WTC11 (cell line): ENCODE results near the gene LHX5. TPM values are rescaled to one million over a fixed set of nuclear protein-coding genes. Genes with fewer than 3 reads are reported as not detected.

Experiments
- ATAC-seq: fragments of 200-7000 bp; cut with Tn5 transposase; 2 replicates; pipeline ENCODE4 v1.10.0; 2021; ENCODE audit warnings: mild to moderate bottlenecking, moderate library complexity
- CTCF ChIA-PET: fragments of 300-600 bp; sonication (Branson Sonifier 250); formaldehyde crosslinking; loops from one replicate; lab custom pipeline; 2021; ENCODE audit warnings: antibody characterized with exemption; lab: Charles Lee
- POLR2A ChIA-PET: fragments of 350-600 bp; sonication (Branson Sonifier 250); formaldehyde crosslinking; loops from one replicate; lab custom pipeline; 2021; ENCODE audit warnings: antibody characterized with exemption; lab: Charles Lee
- DNase-seq: peaks from one replicate; pipeline ENCODE4 v3.0.0; 2021; ENCODE audit warnings: low spot score
- H3K27ac Mint-ChIP-seq: 2 replicates; pipeline ENCODE4 v1.8.0; 2021; ENCODE audit warnings: mixed read lengths
- H3K27me3 Mint-ChIP-seq: 2 replicates; pipeline ENCODE4 v1.8.0; 2021; ENCODE audit warnings: low read depth, mild to moderate bottlenecking, moderate library complexity, mixed read lengths
- H3K36me3 Mint-ChIP-seq: 2 replicates; pipeline ENCODE4 v1.8.0; 2021; ENCODE audit warnings: mixed read lengths
- H3K4me1 Mint-ChIP-seq: 2 replicates; pipeline ENCODE4 v1.8.0; 2022; ENCODE audit warnings: mixed read lengths
- H3K4me3 Mint-ChIP-seq: 2 replicates; pipeline ENCODE4 v1.8.0; 2021; ENCODE audit warnings: mild to moderate bottlenecking, moderate library complexity, mixed read lengths
- H3K9me3 Mint-ChIP-seq: 2 replicates; pipeline ENCODE4 v1.8.0; 2021; ENCODE audit warnings: mixed read lengths
- IRF2 ChIP-seq: sonication (generic); formaldehyde crosslinking; IDR thresholded peaks from 2 replicates; pipeline ENCODE4 v1.8.0; 2022; ENCODE audit warnings: low read depth, missing genetic modification reagents, borderline replicate concordance
- NFATC4 ChIP-seq: fragments of 250-450 bp; sonication (Bioruptor Pico); IDR thresholded peaks from 2 replicates; pipeline ENCODE4 v1.9.0; 2021; ENCODE audit warnings: mild to moderate bottlenecking
- NFE2L1 ChIP-seq: sonication (generic); formaldehyde crosslinking; IDR thresholded peaks from 2 replicates; pipeline ENCODE4 v1.8.1; 2023; ENCODE audit warnings: missing genetic modification reagents
- NR1H2 ChIP-seq: sonication (generic); formaldehyde crosslinking; IDR thresholded peaks from 2 replicates; pipeline ENCODE4 v1.9.0; 2021; ENCODE audit warnings: mild to moderate bottlenecking, moderate library complexity, missing genetic modification reagents
- SMAD3 ChIP-seq: sonication (generic); formaldehyde crosslinking; IDR thresholded peaks from 2 replicates; pipeline ENCODE4 v1.8.0; 2022; ENCODE audit warnings: missing genetic modification reagents, mild to moderate bottlenecking, borderline replicate concordance
- SOX15 ChIP-seq: fragments of 250-450 bp; sonication (Bioruptor Pico); IDR thresholded peaks from 2 replicates; pipeline ENCODE4 v1.9.0; 2021; ENCODE audit warnings: mild to moderate bottlenecking
- TP53 ChIP-seq: sonication (generic); formaldehyde crosslinking; IDR thresholded peaks from 2 replicates; pipeline ENCODE4 v1.8.1; 2023; ENCODE audit warnings: mild to moderate bottlenecking, missing genetic modification reagents
- ZBTB21 ChIP-seq: sonication (generic); formaldehyde crosslinking; IDR thresholded peaks from 2 replicates; pipeline ENCODE4 v1.8.1; 2023; ENCODE audit warnings: mild to moderate bottlenecking, missing genetic modification reagents, borderline replicate concordance
- ZNF423 ChIP-seq: fragments of 250-450 bp; sonication (Bioruptor Pico); IDR thresholded peaks from 2 replicates; pipeline ENCODE4 v2.1.2; 2022; ENCODE audit warnings: mild to moderate bottlenecking, moderate library complexity
- total RNA-seq: library from RNA; stranded (reverse); gene quantifications from 3 replicates; pipeline ENCODE4 v1.2.3, GENCODE V29; 2021
- TF ChIP-seq, protein P1 (sequence below): sonication (generic); formaldehyde crosslinking; IDR thresholded peaks from 2 replicates; pipeline ENCODE4 v1.8.0; 2023; ENCODE audit warnings: missing genetic modification reagents
- TF ChIP-seq, protein P2 (sequence below): fragments of 250-450 bp; sonication (Bioruptor Pico); IDR thresholded peaks from 2 replicates; pipeline ENCODE4 v1.9.0; 2021; ENCODE audit warnings: mild to moderate bottlenecking, borderline replicate concordance
- TF ChIP-seq, protein P3 (sequence below): sonication (generic); formaldehyde crosslinking; IDR thresholded peaks from 2 replicates; pipeline ENCODE4 v1.8.1; 2023; ENCODE audit warnings: mild to moderate bottlenecking, missing genetic modification reagents
- TF ChIP-seq, protein P4 (sequence below): sonication (generic); formaldehyde crosslinking; IDR thresholded peaks from 2 replicates; pipeline ENCODE4 v1.8.1; 2023; ENCODE audit warnings: mild to moderate bottlenecking, missing genetic modification reagents, borderline replicate concordance
- TF ChIP-seq, protein P5 (sequence below): fragments of 250-450 bp; sonication (Bioruptor Pico); IDR thresholded peaks from 2 replicates; pipeline ENCODE4 v2.1.2; 2022; ENCODE audit warnings: mild to moderate bottlenecking, moderate library complexity
- TF ChIP-seq, protein P6 (sequence below): sonication (generic); formaldehyde crosslinking; IDR thresholded peaks from 2 replicates; pipeline ENCODE4 v1.8.0; 2022; ENCODE audit warnings: mild to moderate bottlenecking, missing genetic modification reagents
- TF ChIP-seq, protein P7 (sequence below): sonication (generic); formaldehyde crosslinking; IDR thresholded peaks from 2 replicates; pipeline ENCODE4 v1.8.1; 2023; ENCODE audit warnings: mild to moderate bottlenecking, missing genetic modification reagents, moderate library complexity

LHX5 gene
- total RNA-seq, 1 experiment from 2014 or later, result 3.0 TPM

DNA sequence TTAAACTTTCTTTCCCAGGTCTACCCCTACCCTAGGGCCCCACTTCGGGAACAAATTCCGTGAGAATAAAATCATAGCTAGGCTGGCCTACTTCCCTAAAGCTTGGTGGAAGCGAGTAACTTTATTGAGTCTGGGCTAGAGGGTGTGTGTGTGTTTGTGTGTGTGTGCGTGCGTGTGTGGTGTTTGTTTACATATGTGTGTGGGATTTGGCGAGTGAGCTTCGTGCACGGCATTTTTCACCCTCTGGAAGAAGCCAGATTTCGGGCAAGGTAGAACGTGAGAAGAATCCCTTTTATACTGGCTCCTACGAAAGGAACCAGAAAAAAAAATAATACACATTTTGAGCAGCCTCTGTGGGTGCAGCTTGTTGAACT, 7.5 kb upstream of the LHX5 start:
- Mint-ChIP-seq H3K4me3 (peak overlapping the region; percentile 76), H3K27me3 (peaks cover 96% of the 10 kb centered on the region), H3K9me3 (no peaks in the 10 kb centered on the region), H3K27ac (no peak overlapping the region), H3K36me3 (no peaks in the 10 kb centered on the region), H3K4me1 (peaks cover 74% of the 10 kb centered on the region)
- TF ChIP-seq, protein P1, sequence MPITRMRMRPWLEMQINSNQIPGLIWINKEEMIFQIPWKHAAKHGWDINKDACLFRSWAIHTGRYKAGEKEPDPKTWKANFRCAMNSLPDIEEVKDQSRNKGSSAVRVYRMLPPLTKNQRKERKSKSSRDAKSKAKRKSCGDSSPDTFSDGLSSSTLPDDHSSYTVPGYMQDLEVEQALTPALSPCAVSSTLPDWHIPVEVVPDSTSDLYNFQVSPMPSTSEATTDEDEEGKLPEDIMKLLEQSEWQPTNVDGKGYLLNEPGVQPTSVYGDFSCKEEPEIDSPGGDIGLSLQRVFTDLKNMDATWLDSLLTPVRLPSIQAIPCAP (CRISPR knock-in tag), result no peak
- no peak for TF ChIP-seq IRF2 (CRISPR knock-in tag)
- TF ChIP-seq NFATC4 (CRISPR knock-in tag), result no peak
- no peak for TF ChIP-seq ZNF423 (CRISPR knock-in tag)
- TF ChIP-seq, protein P2, sequence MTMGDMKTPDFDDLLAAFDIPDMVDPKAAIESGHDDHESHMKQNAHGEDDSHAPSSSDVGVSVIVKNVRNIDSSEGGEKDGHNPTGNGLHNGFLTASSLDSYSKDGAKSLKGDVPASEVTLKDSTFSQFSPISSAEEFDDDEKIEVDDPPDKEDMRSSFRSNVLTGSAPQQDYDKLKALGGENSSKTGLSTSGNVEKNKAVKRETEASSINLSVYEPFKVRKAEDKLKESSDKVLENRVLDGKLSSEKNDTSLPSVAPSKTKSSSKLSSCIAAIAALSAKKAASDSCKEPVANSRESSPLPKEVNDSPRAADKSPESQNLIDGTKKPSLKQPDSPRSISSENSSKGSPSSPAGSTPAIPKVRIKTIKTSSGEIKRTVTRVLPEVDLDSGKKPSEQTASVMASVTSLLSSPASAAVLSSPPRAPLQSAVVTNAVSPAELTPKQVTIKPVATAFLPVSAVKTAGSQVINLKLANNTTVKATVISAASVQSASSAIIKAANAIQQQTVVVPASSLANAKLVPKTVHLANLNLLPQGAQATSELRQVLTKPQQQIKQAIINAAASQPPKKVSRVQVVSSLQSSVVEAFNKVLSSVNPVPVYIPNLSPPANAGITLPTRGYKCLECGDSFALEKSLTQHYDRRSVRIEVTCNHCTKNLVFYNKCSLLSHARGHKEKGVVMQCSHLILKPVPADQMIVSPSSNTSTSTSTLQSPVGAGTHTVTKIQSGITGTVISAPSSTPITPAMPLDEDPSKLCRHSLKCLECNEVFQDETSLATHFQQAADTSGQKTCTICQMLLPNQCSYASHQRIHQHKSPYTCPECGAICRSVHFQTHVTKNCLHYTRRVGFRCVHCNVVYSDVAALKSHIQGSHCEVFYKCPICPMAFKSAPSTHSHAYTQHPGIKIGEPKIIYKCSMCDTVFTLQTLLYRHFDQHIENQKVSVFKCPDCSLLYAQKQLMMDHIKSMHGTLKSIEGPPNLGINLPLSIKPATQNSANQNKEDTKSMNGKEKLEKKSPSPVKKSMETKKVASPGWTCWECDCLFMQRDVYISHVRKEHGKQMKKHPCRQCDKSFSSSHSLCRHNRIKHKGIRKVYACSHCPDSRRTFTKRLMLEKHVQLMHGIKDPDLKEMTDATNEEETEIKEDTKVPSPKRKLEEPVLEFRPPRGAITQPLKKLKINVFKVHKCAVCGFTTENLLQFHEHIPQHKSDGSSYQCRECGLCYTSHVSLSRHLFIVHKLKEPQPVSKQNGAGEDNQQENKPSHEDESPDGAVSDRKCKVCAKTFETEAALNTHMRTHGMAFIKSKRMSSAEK (CRISPR knock-in tag), result no peak
- POLR2A ChIA-PET, result interaction anchor here (0.7 kb wide), 1 partner anchor 1815 kb away, joined by 3 read pairs; no protein-coding TSS in a partner anchor
- no peak for ATAC-seq
- CTCF ChIA-PET, result interaction anchor here (0.7 to 9.2 kb wide), 3 partner anchors 10 to 243 kb away, joined by 3 to 92 read pairs (median 3); no protein-coding TSS in a partner anchor
- no peak for DNase-seq

DNA sequence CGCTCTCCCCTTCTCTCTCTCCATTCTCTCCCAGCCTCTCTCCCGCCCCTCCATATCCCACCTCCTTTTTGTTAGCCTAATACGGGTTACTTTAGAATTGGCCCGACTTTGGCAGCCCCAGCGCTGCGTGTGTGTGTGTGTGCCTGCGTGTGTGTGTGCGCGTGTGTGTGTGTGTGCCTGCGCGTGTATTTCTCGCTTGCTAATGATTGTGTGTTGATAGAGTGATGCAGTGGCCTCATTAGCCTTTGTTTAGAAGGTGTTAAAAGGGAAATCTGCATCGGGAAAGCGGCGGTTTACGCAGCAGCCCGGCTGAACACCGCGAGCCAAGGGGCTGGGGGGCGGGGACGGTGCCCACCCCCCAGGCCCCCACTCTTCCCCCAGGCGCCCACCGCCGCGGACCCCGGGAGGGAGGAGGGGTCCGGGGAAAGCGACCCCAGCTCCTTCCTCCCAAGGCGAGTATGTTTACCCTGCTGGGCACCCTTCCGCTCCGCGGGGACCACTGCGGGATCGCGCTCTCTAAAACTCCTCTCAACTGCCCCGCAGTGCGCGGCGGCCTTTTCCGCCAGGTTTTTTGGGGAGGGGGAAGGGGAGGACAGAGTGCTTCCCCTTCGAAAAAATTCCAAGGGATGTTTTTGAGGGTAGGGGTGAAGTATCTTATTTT, 6.8 kb upstream of the LHX5 start:
- ATAC-seq (no peak), DNase-seq (peak; percentile 51)
- Mint-ChIP-seq H3K27ac (no peak overlapping the region), H3K9me3 (no peaks in the 10 kb centered on the region), H3K27me3 (peaks cover 96% of the 10 kb centered on the region), H3K4me3 (peak overlapping the region; percentile 76), H3K4me1 (peaks cover 73% of the 10 kb centered on the region), H3K36me3 (no peaks in the 10 kb centered on the region)
- TF ChIP-seq, protein P3, sequence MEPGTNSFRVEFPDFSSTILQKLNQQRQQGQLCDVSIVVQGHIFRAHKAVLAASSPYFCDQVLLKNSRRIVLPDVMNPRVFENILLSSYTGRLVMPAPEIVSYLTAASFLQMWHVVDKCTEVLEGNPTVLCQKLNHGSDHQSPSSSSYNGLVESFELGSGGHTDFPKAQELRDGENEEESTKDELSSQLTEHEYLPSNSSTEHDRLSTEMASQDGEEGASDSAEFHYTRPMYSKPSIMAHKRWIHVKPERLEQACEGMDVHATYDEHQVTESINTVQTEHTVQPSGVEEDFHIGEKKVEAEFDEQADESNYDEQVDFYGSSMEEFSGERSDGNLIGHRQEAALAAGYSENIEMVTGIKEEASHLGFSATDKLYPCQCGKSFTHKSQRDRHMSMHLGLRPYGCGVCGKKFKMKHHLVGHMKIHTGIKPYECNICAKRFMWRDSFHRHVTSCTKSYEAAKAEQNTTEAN (CRISPR knock-in tag), result peak; percentile 81; the same call in 1 of the 2 replicates
- TF ChIP-seq TP53 (CRISPR knock-in tag) (0 out of 2 replicates have a peak, but pooled peaks have one; percentile 53), SMAD3 (CRISPR knock-in tag) (no peak), ZNF423 (CRISPR knock-in tag) (peak; percentile 59; the same call in 1 of the 2 replicates)
- POLR2A ChIA-PET, result interaction anchor here (0.7 kb wide), 1 partner anchor 1814 kb away, joined by 3 read pairs; no protein-coding TSS in a partner anchor
- CTCF ChIA-PET, result interaction anchor here (0.7 to 9.2 kb wide), 5 partner anchors 10 to 288 kb away, joined by 3 to 92 read pairs (median 3); no protein-coding TSS in a partner anchor

DNA sequence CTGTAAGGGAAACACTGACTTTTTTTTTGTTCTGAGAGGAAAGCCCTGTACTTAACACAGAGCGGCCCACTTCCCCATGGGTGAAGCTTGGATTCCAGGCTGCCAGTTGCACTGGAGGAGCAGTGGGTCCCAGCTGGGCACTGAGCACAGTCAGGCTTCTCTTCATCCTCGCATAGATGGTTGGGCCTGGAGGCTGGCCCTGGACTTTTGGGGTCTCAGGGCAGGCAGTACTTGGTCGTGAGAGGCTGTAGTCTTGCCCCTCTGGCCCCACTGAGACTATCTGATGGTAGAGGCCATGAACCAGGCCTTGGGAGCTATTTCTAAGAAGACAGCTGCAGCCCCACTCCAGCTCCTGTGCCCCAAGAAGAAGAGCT, 6.2 kb upstream of the LHX5 start:
- ChIA-PET CTCF (interaction anchor here (0.7 to 9.2 kb wide), 7 partner anchors 9 to 288 kb away, joined by 3 to 92 read pairs (median 3); no protein-coding TSS in a partner anchor), POLR2A (no interaction called here)
- Mint-ChIP-seq H3K27ac (no peak overlapping the region), H3K4me3 (peak overlapping the region; percentile 76), H3K36me3 (no peaks in the 10 kb centered on the region), H3K9me3 (no peaks in the 10 kb centered on the region), H3K4me1 (peaks cover 73% of the 10 kb centered on the region), H3K27me3 (peaks cover 96% of the 10 kb centered on the region)
- no peak for DNase-seq
- no peak for ATAC-seq
- TF ChIP-seq TP53 (CRISPR knock-in tag), result no peak
- TF ChIP-seq, protein P4, sequence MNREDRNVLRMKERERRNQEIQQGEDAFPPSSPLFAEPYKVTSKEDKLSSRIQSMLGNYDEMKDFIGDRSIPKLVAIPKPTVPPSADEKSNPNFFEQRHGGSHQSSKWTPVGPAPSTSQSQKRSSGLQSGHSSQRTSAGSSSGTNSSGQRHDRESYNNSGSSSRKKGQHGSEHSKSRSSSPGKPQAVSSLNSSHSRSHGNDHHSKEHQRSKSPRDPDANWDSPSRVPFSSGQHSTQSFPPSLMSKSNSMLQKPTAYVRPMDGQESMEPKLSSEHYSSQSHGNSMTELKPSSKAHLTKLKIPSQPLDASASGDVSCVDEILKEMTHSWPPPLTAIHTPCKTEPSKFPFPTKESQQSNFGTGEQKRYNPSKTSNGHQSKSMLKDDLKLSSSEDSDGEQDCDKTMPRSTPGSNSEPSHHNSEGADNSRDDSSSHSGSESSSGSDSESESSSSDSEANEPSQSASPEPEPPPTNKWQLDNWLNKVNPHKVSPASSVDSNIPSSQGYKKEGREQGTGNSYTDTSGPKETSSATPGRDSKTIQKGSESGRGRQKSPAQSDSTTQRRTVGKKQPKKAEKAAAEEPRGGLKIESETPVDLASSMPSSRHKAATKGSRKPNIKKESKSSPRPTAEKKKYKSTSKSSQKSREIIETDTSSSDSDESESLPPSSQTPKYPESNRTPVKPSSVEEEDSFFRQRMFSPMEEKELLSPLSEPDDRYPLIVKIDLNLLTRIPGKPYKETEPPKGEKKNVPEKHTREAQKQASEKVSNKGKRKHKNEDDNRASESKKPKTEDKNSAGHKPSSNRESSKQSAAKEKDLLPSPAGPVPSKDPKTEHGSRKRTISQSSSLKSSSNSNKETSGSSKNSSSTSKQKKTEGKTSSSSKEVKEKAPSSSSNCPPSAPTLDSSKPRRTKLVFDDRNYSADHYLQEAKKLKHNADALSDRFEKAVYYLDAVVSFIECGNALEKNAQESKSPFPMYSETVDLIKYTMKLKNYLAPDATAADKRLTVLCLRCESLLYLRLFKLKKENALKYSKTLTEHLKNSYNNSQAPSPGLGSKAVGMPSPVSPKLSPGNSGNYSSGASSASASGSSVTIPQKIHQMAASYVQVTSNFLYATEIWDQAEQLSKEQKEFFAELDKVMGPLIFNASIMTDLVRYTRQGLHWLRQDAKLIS, result no peak
- TF ChIP-seq NFE2L1 (CRISPR knock-in tag), result no peak
- TF ChIP-seq, protein P5, sequence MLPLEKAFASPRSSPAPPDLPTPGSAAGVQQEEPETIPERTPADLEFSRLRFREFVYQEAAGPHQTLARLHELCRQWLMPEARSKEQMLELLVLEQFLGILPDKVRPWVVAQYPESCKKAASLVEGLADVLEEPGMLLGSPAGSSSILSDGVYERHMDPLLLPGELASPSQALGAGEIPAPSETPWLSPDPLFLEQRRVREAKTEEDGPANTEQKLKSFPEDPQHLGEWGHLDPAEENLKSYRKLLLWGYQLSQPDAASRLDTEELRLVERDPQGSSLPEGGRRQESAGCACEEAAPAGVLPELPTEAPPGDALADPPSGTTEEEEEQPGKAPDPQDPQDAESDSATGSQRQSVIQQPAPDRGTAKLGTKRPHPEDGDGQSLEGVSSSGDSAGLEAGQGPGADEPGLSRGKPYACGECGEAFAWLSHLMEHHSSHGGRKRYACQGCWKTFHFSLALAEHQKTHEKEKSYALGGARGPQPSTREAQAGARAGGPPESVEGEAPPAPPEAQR (CRISPR knock-in tag), result no peak
- TF ChIP-seq SOX15 (CRISPR knock-in tag), result no peak
- no peak for TF ChIP-seq NR1H2
- TF ChIP-seq ZBTB21 (CRISPR knock-in tag), result no peak
- TF ChIP-seq, protein P6, sequence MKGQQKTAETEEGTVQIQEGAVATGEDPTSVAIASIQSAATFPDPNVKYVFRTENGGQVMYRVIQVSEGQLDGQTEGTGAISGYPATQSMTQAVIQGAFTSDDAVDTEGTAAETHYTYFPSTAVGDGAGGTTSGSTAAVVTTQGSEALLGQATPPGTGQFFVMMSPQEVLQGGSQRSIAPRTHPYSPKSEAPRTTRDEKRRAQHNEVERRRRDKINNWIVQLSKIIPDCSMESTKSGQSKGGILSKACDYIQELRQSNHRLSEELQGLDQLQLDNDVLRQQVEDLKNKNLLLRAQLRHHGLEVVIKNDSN, result no peak
- TF ChIP-seq, protein P7, sequence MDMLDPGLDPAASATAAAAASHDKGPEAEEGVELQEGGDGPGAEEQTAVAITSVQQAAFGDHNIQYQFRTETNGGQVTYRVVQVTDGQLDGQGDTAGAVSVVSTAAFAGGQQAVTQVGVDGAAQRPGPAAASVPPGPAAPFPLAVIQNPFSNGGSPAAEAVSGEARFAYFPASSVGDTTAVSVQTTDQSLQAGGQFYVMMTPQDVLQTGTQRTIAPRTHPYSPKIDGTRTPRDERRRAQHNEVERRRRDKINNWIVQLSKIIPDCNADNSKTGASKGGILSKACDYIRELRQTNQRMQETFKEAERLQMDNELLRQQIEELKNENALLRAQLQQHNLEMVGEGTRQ (CRISPR knock-in tag), result no peak
